Hippocampal formation (tissue), 2 donors: Measurements from ENCODE around the gene MRM2.

ENCODE experiments used
- DNase-seq, 2 donors: peaks; one replicate each; lab custom pipeline; 2025; lab: John Stamatoyannopoulos, UW

Gene MRM2

GRCh38 chr7:2247141-2247995 is 5.4 kb upstream of the MRM2 start:
- no peak for DNase-seq

GRCh38 chr7:2245883-2246675 is 4.1 kb upstream of the MRM2 start:
- DNase-seq: no peak

GRCh38 chr7:2244404-2244995 is 2.5 kb upstream of the MRM2 start:
- DNase-seq: no peak

- DNase-seq: no peak
These were observed 1.5 kb upstream of the MRM2 start for GRCh38 chr7:2243458-2243857.

- no peak for DNase-seq
These were observed 780 bp upstream of the MRM2 start for GRCh38 chr7:2242541-2243429.

- DNase-seq: no peak
These were observed 2.8 kb downstream of the MRM2 start for GRCh38 chr7:2239242-2239641.

GRCh38 chr7:2237109-2237602 is 4.8 kb downstream of the MRM2 start:
- peak; percentile 33 to 53 for DNase-seq

- DNase-seq: no peak
These were observed 8.1 kb downstream of the MRM2 start for GRCh38 chr7:2233926-2234325.

- peak; percentile 64 to 79 for DNase-seq
These were observed 9.1 kb downstream of the MRM2 start, which contains the start of gene MAD1L1 for GRCh38 chr7:2232766-2233520. TSS of gene MAD1L1 (minus strand) at chr7:2232945. CDS start at chr7:2230133, 2,812 bp downstream.

GRCh38 chr7:2231992-2232765 is 9.8 kb downstream of the MRM2 start:
- no peak for DNase-seq

GRCh38 chr7:2230882-2231281 is 11.1 kb downstream of the MRM2 start:
- DNase-seq: no peak

- no peak for DNase-seq
These were observed 11.8 kb downstream of the MRM2 start for GRCh38 chr7:2230226-2230625.

GRCh38 chr7:2229467-2229866 is 12.5 kb downstream of the MRM2 start:
- DNase-seq: no peak

GRCh38 chr7:2228921-2229320 is 13.1 kb downstream of the MRM2 start:
- no peak for DNase-seq

- no peak for DNase-seq
These were observed 14.3 kb downstream of the MRM2 start for GRCh38 chr7:2227699-2228098.

GRCh38 chr7:2225830-2226229 is 16.2 kb downstream of the MRM2 start:
- no peak for DNase-seq

GRCh38 chr7:2225336-2225735 is 16.7 kb downstream of the MRM2 start:
- DNase-seq: no peak

- no peak for DNase-seq
These were observed 17.1 kb downstream of the MRM2 start for GRCh38 chr7:2224934-2225333.

GRCh38 chr7:2224491-2224928 is 17.5 kb downstream of the MRM2 start:
- no peak for DNase-seq

- no peak for DNase-seq
These were observed 18.7 kb downstream of the MRM2 start for GRCh38 chr7:2223321-2223720.
